ENCODE measurements around the gene RAB35. TPM values are rescaled to one million over a fixed set of nuclear protein-coding genes. Genes with fewer than 3 reads are reported as not detected.
"Not testable (repeated sequence)": the region's sequence is repeated elsewhere in the genome, so short reads cannot be mapped to it uniquely, and the experiment has no call there.

RAB35 gene
- total RNA-seq, 2 experiments from 2014 or later, result 38.2 to 41.5 TPM

GRCh38 chr12:120049426-120049825 is 67.1 kb downstream of the RAB35 start:
- no peak for DNase-seq
- peaks cover under 1% of the 10 kb centered on the region for H3K9me3 Mint-ChIP-seq
- no peak overlapping the region for H3K4me3 Mint-ChIP-seq
- CTCF ChIA-PET, result interaction anchor here (1.1 kb wide), 1 partner anchor 9 kb away, joined by 3 read pairs; no protein-coding TSS in a partner anchor
- no peaks in the 10 kb centered on the region for H3K27me3 Mint-ChIP-seq
- no peak for ATAC-seq
- peak overlapping the region; percentile 13 for H3K27ac Mint-ChIP-seq
- POLR2A ChIA-PET, result no interaction called here
- peaks cover 54% of the 10 kb centered on the region for H3K4me1 Mint-ChIP-seq (ENCODE audit: low read depth)
- no peak for TF ChIP-seq CTCF (IDR thresholded peaks at IDR 0.05)
- intact Hi-C loops (cut with micrococcal nuclease), result no loop called here
- peaks cover 52% of the 10 kb centered on the region for H3K36me3 Mint-ChIP-seq (ENCODE audit: low read depth)

- POLR2A ChIA-PET, result interaction anchor here (0.8 to 1.4 kb wide), 3 partner anchors 12 to 39 kb away, joined by 3 to 4 read pairs (median 3); no protein-coding TSS in a partner anchor
- Mint-ChIP-seq H3K27me3 (no peaks in the 10 kb centered on the region), H3K9me3 (peaks cover 6% of the 10 kb centered on the region), H3K4me3 (no peak overlapping the region), H3K27ac (peak overlapping the region; percentile 75), H3K4me1 (ENCODE audit: low read depth) (peaks cover 49% of the 10 kb centered on the region), H3K36me3 (ENCODE audit: low read depth) (peaks cover 58% of the 10 kb centered on the region)
- TF ChIP-seq CTCF (IDR thresholded peaks at IDR 0.05), result no peak
- ATAC-seq (no peak), DNase-seq (no peak)
- CTCF ChIA-PET, result interaction anchor here (1.1 to 1.9 kb wide), 6 partner anchors 8 to 58 kb away, joined by 3 to 5 read pairs (median 4); no protein-coding TSS in a partner anchor
- intact Hi-C loops (cut with micrococcal nuclease), result no loop called here
Observed at GRCh38 chr12:120048263-120048662, 68.3 kb downstream of the RAB35 start.

DNA sequence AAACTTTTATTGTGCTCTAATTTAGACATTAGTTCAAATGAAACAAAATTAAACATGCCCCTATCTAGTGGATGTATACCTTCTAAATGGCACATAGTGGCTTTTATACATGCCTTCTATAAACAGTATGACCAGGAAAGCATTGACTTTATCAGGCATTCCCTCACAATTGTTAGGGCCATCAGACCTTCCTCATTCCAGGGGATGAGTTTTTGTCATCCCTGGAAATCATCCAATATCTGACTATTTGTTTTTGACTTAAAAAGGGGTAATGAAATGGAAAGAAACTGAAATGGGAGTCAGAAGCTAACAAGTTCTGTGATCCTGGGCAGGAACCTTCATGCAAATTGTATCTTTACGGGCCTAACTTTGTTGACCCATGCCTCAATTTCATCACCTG is 69.5 kb downstream of the RAB35 start:
- intact Hi-C loops (cut with micrococcal nuclease), result no loop called here
- ChIA-PET CTCF (interaction anchor here (1.3 to 1.9 kb wide), 4 partner anchors 10 to 40 kb away, joined by 4 to 5 read pairs (median 4); no protein-coding TSS in a partner anchor), POLR2A (interaction anchor here (0.8 to 1.6 kb wide), 2 partner anchors 18 to 31 kb away, joined by 3 to 5 read pairs; no protein-coding TSS in a partner anchor)
- Mint-ChIP-seq H3K4me3 (no peak overlapping the region), H3K36me3 (ENCODE audit: low read depth) (peaks cover 62% of the 10 kb centered on the region), H3K4me1 (ENCODE audit: low read depth) (peaks cover 45% of the 10 kb centered on the region), H3K9me3 (peaks cover 6% of the 10 kb centered on the region), H3K27me3 (no peaks in the 10 kb centered on the region), H3K27ac (peak overlapping the region; percentile 57)
- DNase-seq, result no peak
- no peak for TF ChIP-seq CTCF (IDR thresholded peaks at IDR 0.05)
- ATAC-seq, result no peak

GRCh38 chr12:120045367-120045766 is 71.2 kb downstream of the RAB35 start:
- POLR2A ChIA-PET; H3K27me3 Mint-ChIP-seq; H3K4me3 Mint-ChIP-seq; intact Hi-C loops (cut with micrococcal nuclease); H3K27ac Mint-ChIP-seq; DNase-seq; H3K9me3 Mint-ChIP-seq; ATAC-seq: not testable (repeated sequence)
- CTCF ChIA-PET, result interaction anchor here (1.2 kb wide), 1 partner anchor 8 kb away, joined by 3 read pairs; no protein-coding TSS in a partner anchor
- peaks cover 55% of the 10 kb centered on the region for H3K4me1 Mint-ChIP-seq (ENCODE audit: low read depth)
- H3K36me3 Mint-ChIP-seq (ENCODE audit: low read depth), result peaks cover 53% of the 10 kb centered on the region

Small RNAs within 50 kb of the gene (microRNA-seq; reads per million reads assigned to microRNA genes)
- 2.7 reads per million for gene MIR4498 (ENCODE audit: borderline microRNAs expressed, borderline replicate concordance)

Other genes starting within 250 kb of the RAB35 start
- 10 to 100 TPM; 43.3 to 48.4 TPM for gene CIT, start 239.4 kb downstream of the RAB35 start, total RNA-seq
- 100 to 1,000 TPM; 103 to 107 TPM for gene BICDL1, start 127.5 kb downstream of the RAB35 start, total RNA-seq
- gene GCN1, start 78.0 kb upstream of the RAB35 start, total RNA-seq, result 100 to 1,000 TPM; 130 to 137 TPM
- gene RPLP0, start 84.4 kb upstream of the RAB35 start, total RNA-seq, result 1,000 to 10,000 TPM; 4,421 to 4,585 TPM
- 10 to 100 TPM; 40.2 to 45.3 TPM for gene PXN, start 149.0 kb upstream of the RAB35 start, total RNA-seq
- gene RNU4-2, start 175.2 kb upstream of the RAB35 start, total RNA-seq, result 1,000 to 10,000 TPM in 1 of 2 experiments, 100 to 1,000 TPM in 1; 923 to 1,303 TPM
- gene RNU4-1, start 176.5 kb upstream of the RAB35 start, total RNA-seq, result 1,000 to 10,000 TPM in 1 of 2 experiments, 100 to 1,000 TPM in 1; 692 to 1,025 TPM
- gene SIRT4, start 185.6 kb upstream of the RAB35 start, total RNA-seq, result 1 to 10 TPM; 2.7 to 3.3 TPM
- gene PLA2G1B, start 211.0 kb upstream of the RAB35 start, total RNA-seq, result under 1 TPM in 1 of 2 experiments, not detected in 1; 0.99 TPM